ENCODE measurements around the gene SLC4A4. TPM values are rescaled to one million over a fixed set of nuclear protein-coding genes. Genes with fewer than 3 reads are reported as not detected.

Gene SLC4A4
- total and polyA plus RNA-seq, 4 experiments from 2014 or later = 0.12 to 1.4 (median 1.0) TPM

DNA sequence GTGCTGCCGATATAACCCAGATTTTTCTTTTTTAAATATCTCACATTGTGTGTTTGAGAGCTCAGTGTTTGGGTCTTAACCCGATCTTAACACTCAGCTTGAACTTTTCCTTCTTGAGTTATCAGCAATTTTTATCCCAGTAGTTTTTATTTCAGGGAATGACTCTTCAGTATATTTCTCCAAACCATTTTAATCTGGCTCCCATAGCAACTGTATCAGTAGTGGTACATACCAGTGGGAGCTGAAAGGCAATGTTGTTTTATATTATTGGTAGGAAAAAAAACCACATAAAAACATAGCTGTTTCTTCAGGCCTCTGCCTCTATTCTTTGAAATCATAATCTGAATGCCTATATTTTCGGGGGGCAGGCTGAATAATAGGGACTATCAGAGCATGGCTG is 111.1 kb downstream of the SLC4A4 start:
- H3K27ac ChIP-seq (ENCODE audit: low read depth, low read length) = no peak overlapping the region
- H3K9me3 Mint-ChIP-seq = peaks cover 0 to 2% (median 0%) of the 10 kb centered on the region in 8 donors

GRCh38 chr4:71453531-71453930 is 114.7 kb downstream of the SLC4A4 start:
- H3K4me3 Mint-ChIP-seq = no peak overlapping the region
- H3K36me3 Mint-ChIP-seq = no peaks in the 10 kb centered on the region
- H3K27me3 Mint-ChIP-seq = peaks cover 0 to 3% of the 10 kb centered on the region in 2 donors
- H3K4me1 ChIP-seq (ENCODE audit: insufficient read depth, low read length) = no peaks in the 10 kb centered on the region
- intact Hi-C loops (cut with micrococcal nuclease) = no loop called here
- CTCF ChIA-PET (ENCODE audit: partially characterized antibody) = no interaction called here
- H3K4me3 ChIP-seq (ENCODE audit: low read length in 2 of 2) = no peak overlapping the region
- no peaks in the 10 kb centered on the region for H3K9me3 ChIP-seq (ENCODE audit: control insufficient read depth in 1 of 2, low read length in 2 of 2)
- POLR2A ChIA-PET (ENCODE audit: partially characterized antibody) = no interaction called here
- DNase-seq = no peak
- no peaks in the 10 kb centered on the region for H3K4me1 Mint-ChIP-seq
- H3K27ac Mint-ChIP-seq = no peak overlapping the region
- H3K27ac ChIP-seq (ENCODE audit: low read depth, low read length) = no peak overlapping the region
- H3K9me3 Mint-ChIP-seq = peaks cover 0 to 2% (median 0%) of the 10 kb centered on the region in 8 donors
- no peaks in the 10 kb centered on the region for H3K36me3 ChIP-seq (ENCODE audit: insufficient read depth, low read length)
- no peaks in the 10 kb centered on the region for H3K27me3 ChIP-seq (ENCODE audit: insufficient read depth, low read length)

More for the DNA sequence above, 111.1 kb downstream of the SLC4A4 start:
- Mint-ChIP-seq H3K4me3 (no peak overlapping the region), H3K36me3 (no peaks in the 10 kb centered on the region), H3K4me1 (no peaks in the 10 kb centered on the region), H3K27me3 (peaks cover 0 to 4% of the 10 kb centered on the region in 2 donors), H3K27ac (no peak overlapping the region)
- Histone ChIP-seq H3K4me1 (ENCODE audit: insufficient read depth, low read length) (no peaks in the 10 kb centered on the region), H3K36me3 (ENCODE audit: insufficient read depth, low read length) (no peaks in the 10 kb centered on the region), H3K9me3 (ENCODE audit: control insufficient read depth in 1 of 2, low read length in 2 of 2) (no peaks in the 10 kb centered on the region), H3K27me3 (ENCODE audit: insufficient read depth, low read length) (no peaks in the 10 kb centered on the region), H3K4me3 (ENCODE audit: low read length in 2 of 2) (no peak overlapping the region)
- DNase-seq = no peak
- ChIA-PET CTCF (ENCODE audit: partially characterized antibody) (no interaction called here), POLR2A (ENCODE audit: partially characterized antibody) (no interaction called here)
- intact Hi-C loops (cut with micrococcal nuclease) = no loop called here

GRCh38 chr4:71456841-71457240 is 118.0 kb downstream of the SLC4A4 start:
- Histone ChIP-seq H3K4me1 (ENCODE audit: insufficient read depth, low read length) (no peaks in the 10 kb centered on the region), H3K9me3 (ENCODE audit: control insufficient read depth in 1 of 2, low read length in 2 of 2) (no peaks in the 10 kb centered on the region), H3K27ac (ENCODE audit: low read depth, low read length) (no peak overlapping the region), H3K4me3 (ENCODE audit: low read length in 2 of 2) (no peak overlapping the region), H3K27me3 (ENCODE audit: insufficient read depth, low read length) (no peaks in the 10 kb centered on the region), H3K36me3 (ENCODE audit: insufficient read depth, low read length) (no peaks in the 10 kb centered on the region)
- H3K27ac Mint-ChIP-seq = no peak overlapping the region
- H3K4me1 Mint-ChIP-seq = no peaks in the 10 kb centered on the region
- H3K4me3 Mint-ChIP-seq = no peak overlapping the region
- peaks cover 0 to 2% (median 0%) of the 10 kb centered on the region in 8 donors for H3K9me3 Mint-ChIP-seq
- H3K27me3 Mint-ChIP-seq = no peaks in the 10 kb centered on the region
- no peak for DNase-seq
- CTCF ChIA-PET (ENCODE audit: partially characterized antibody) = no interaction called here
- POLR2A ChIA-PET (ENCODE audit: partially characterized antibody) = no interaction called here
- intact Hi-C loops (cut with micrococcal nuclease) = no loop called here
- no peaks in the 10 kb centered on the region for H3K36me3 Mint-ChIP-seq

DNA sequence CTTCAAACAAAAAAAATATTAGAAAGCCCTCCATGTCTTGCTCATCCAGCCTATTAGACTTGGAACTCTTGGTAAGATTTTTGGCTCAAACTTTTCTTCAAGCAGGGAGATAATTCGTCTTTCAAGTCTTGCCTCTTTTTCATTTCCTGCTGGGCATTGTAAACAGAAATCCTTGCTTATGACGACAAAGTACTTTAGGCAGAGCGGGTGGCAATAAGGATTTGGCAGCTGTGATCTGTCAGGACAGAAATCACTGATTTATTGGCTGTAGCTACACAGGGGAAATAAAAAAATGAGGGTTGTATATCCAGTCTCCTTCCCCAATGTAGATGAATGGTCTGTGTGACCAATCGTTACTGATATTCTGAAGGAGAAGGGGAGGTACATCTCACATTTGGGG is 121.6 kb downstream of the SLC4A4 start:
- DNase-seq = no peak
- ChIA-PET CTCF (ENCODE audit: partially characterized antibody) (no interaction called here), POLR2A (ENCODE audit: partially characterized antibody) (no interaction called here)
- peaks cover 0 to 1% (median 0%) of the 10 kb centered on the region in 8 donors for H3K9me3 Mint-ChIP-seq
- Histone ChIP-seq H3K36me3 (ENCODE audit: insufficient read depth, low read length) (no peaks in the 10 kb centered on the region), H3K4me1 (ENCODE audit: insufficient read depth, low read length) (no peaks in the 10 kb centered on the region), H3K4me3 (ENCODE audit: low read length in 2 of 2) (no peak overlapping the region), H3K27me3 (ENCODE audit: insufficient read depth, low read length) (no peaks in the 10 kb centered on the region), H3K27ac (ENCODE audit: low read depth, low read length) (no peak overlapping the region), H3K9me3 (ENCODE audit: control insufficient read depth in 1 of 2, low read length in 2 of 2) (no peaks in the 10 kb centered on the region)
- no peaks in the 10 kb centered on the region for H3K27me3 Mint-ChIP-seq
- H3K36me3 Mint-ChIP-seq = no peaks in the 10 kb centered on the region
- intact Hi-C loops (cut with micrococcal nuclease) = no loop called here
- no peak overlapping the region for H3K27ac Mint-ChIP-seq
- H3K4me3 Mint-ChIP-seq = no peak overlapping the region
- no peaks in the 10 kb centered on the region for H3K4me1 Mint-ChIP-seq

GRCh38 chr4:71461422-71461821 is 122.6 kb downstream of the SLC4A4 start:
- Mint-ChIP-seq H3K27me3 (no peaks in the 10 kb centered on the region), H3K27ac (no peak overlapping the region), H3K4me3 (no peak overlapping the region), H3K9me3 (peaks cover 0 to 1% (median 0%) of the 10 kb centered on the region in 8 donors), H3K4me1 (no peaks in the 10 kb centered on the region), H3K36me3 (no peaks in the 10 kb centered on the region)
- intact Hi-C loops (cut with micrococcal nuclease) = no loop called here
- no peaks in the 10 kb centered on the region for H3K9me3 ChIP-seq (ENCODE audit: control insufficient read depth in 1 of 2, low read length in 2 of 2)
- H3K4me3 ChIP-seq (ENCODE audit: low read length in 2 of 2) = no peak overlapping the region
- CTCF ChIA-PET (ENCODE audit: partially characterized antibody) = interaction anchor here (0.9 kb wide), 1 partner anchor 25 kb away, joined by 4 read pairs; no protein-coding TSS in a partner anchor
- no peak for DNase-seq
- H3K36me3 ChIP-seq (ENCODE audit: insufficient read depth, low read length) = no peaks in the 10 kb centered on the region
- H3K27ac ChIP-seq (ENCODE audit: low read depth, low read length) = no peak overlapping the region
- POLR2A ChIA-PET (ENCODE audit: partially characterized antibody) = no interaction called here
- no peaks in the 10 kb centered on the region for H3K4me1 ChIP-seq (ENCODE audit: insufficient read depth, low read length)
- no peaks in the 10 kb centered on the region for H3K27me3 ChIP-seq (ENCODE audit: insufficient read depth, low read length)

- no peaks in the 10 kb centered on the region for H3K36me3 ChIP-seq (ENCODE audit: insufficient read depth, low read length)
- Mint-ChIP-seq H3K9me3 (peaks cover 0 to 1% (median 0%) of the 10 kb centered on the region in 8 donors), H3K4me3 (no peak overlapping the region), H3K27me3 (peaks cover 0 to 3% of the 10 kb centered on the region in 2 donors), H3K4me1 (no peaks in the 10 kb centered on the region), H3K36me3 (no peaks in the 10 kb centered on the region), H3K27ac (no peak overlapping the region)
- no peaks in the 10 kb centered on the region for H3K27me3 ChIP-seq (ENCODE audit: insufficient read depth, low read length)
- H3K4me3 ChIP-seq (ENCODE audit: low read length in 2 of 2) = no peak overlapping the region
- ChIA-PET POLR2A (ENCODE audit: partially characterized antibody) (no interaction called here), CTCF (ENCODE audit: partially characterized antibody) (no interaction called here)
- H3K27ac ChIP-seq (ENCODE audit: low read depth, low read length) = no peak overlapping the region
- H3K9me3 ChIP-seq (ENCODE audit: control insufficient read depth in 1 of 2, low read length in 2 of 2) = no peaks in the 10 kb centered on the region
- intact Hi-C loops (cut with micrococcal nuclease) = no loop called here
- no peak for DNase-seq
- no peaks in the 10 kb centered on the region for H3K4me1 ChIP-seq (ENCODE audit: insufficient read depth, low read length)
These were observed 128.0 kb downstream of the SLC4A4 start for GRCh38 chr4:71466775-71467174.

DNA sequence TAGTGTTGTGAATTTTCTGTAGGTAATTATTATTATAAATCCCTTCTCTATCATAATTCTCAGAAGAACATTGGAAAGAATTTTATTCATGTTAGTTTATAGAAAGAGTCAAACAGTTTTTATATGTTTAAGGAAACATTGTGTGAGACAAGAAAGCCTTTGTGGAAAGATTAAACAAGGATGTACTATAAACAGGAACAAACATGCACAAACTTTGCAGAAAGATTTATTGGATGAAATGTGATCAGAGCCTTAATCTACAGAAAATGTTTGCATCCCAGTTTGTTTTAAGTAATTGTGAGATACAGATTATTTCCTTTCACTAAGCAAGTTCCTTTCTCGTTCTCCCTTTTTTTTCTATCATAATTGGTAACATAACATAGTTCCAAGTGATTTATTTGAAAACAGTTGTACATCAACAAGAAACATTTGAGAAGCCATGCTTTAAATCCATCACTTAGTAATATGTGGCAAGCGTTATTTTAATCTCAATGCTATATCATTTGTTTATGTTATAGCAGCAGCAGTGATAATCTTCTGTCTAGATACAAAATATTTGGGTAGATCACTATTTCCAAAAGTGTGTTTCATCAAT is 129.4 kb downstream of the SLC4A4 start:
- Histone ChIP-seq H3K27me3 (ENCODE audit: insufficient read depth, low read length) (no peaks in the 10 kb centered on the region), H3K4me1 (ENCODE audit: insufficient read depth, low read length) (no peaks in the 10 kb centered on the region), H3K4me3 (ENCODE audit: low read length in 2 of 2) (no peak overlapping the region), H3K36me3 (ENCODE audit: insufficient read depth, low read length) (no peaks in the 10 kb centered on the region), H3K27ac (ENCODE audit: low read depth, low read length) (no peak overlapping the region), H3K9me3 (ENCODE audit: control insufficient read depth in 1 of 2, low read length in 2 of 2) (no peaks in the 10 kb centered on the region)
- Mint-ChIP-seq H3K27me3 (peaks cover 0 to 3% of the 10 kb centered on the region in 2 donors), H3K27ac (no peak overlapping the region), H3K4me1 (no peaks in the 10 kb centered on the region), H3K4me3 (no peak overlapping the region), H3K9me3 (peaks cover 0 to 1% (median 0%) of the 10 kb centered on the region in 8 donors), H3K36me3 (no peaks in the 10 kb centered on the region)
- DNase-seq = no peak
- intact Hi-C loops (cut with micrococcal nuclease) = no loop called here
- POLR2A ChIA-PET (ENCODE audit: partially characterized antibody) = no interaction called here
- CTCF ChIA-PET (ENCODE audit: partially characterized antibody) = no interaction called here

DNA sequence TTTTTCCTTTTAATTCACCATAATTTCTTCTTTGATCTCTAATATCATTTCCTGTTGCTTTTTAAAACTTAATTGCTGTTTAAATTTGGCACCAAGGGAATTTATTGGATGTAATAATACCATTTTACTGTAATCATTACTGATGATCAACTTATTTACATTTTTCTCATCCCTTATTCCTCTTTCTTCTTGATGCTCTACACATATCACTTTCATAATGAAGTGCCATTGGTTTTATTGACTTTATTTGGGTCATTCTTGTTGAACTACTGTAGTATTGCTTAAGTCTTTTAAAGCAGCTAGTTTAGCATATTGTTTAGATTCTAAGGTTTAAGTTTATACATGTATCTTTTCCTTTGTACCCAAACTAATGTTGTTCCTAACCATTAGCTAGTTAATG is 130.7 kb downstream of the SLC4A4 start:
- no peak overlapping the region for H3K4me3 Mint-ChIP-seq
- H3K9me3 Mint-ChIP-seq = no peaks in the 10 kb centered on the region
- H3K4me1 Mint-ChIP-seq = no peaks in the 10 kb centered on the region
- CTCF ChIA-PET (ENCODE audit: partially characterized antibody) = no interaction called here
- H3K27me3 Mint-ChIP-seq = peaks cover 0 to 3% of the 10 kb centered on the region in 2 donors
- Histone ChIP-seq H3K36me3 (ENCODE audit: insufficient read depth, low read length) (no peaks in the 10 kb centered on the region), H3K9me3 (ENCODE audit: control insufficient read depth in 1 of 2, low read length in 2 of 2) (no peaks in the 10 kb centered on the region), H3K27me3 (ENCODE audit: insufficient read depth, low read length) (no peaks in the 10 kb centered on the region), H3K27ac (ENCODE audit: low read depth, low read length) (no peak overlapping the region), H3K4me1 (ENCODE audit: insufficient read depth, low read length) (no peaks in the 10 kb centered on the region), H3K4me3 (ENCODE audit: low read length in 2 of 2) (no peak overlapping the region)
- intact Hi-C loops (cut with micrococcal nuclease) = no loop called here
- no peaks in the 10 kb centered on the region for H3K36me3 Mint-ChIP-seq
- POLR2A ChIA-PET (ENCODE audit: partially characterized antibody) = no interaction called here
- DNase-seq = no peak
- H3K27ac Mint-ChIP-seq = no peak overlapping the region

All from CD4-positive, alpha-beta memory T cell (primary cell).